Thymus (tissue), 11 donors: ENCODE results near the gene STAT3. TPM values are rescaled to one million over a fixed set of nuclear protein-coding genes. Genes with fewer than 3 reads are reported as not detected.
"Not testable (repeated sequence)": the region's sequence is repeated elsewhere in the genome, so short reads cannot be mapped to it uniquely, and the experiment has no call there.

Source experiments
- DNase-seq, 9 donors: peaks; one replicate each; pipeline ENCODE4 v3.0.0-alpha.2; 2013; ENCODE audit warnings: low spot score in 9 of 9, low read depth in 6 of 9, missing footprints in 1 of 9
- H3K27ac ChIP-seq, 2 donors: one replicate each; pipeline ENCODE4 v1.5.1; 2013; ENCODE audit warnings: control low read depth in 1 of 2, low read depth in 1 of 2, low read length in 1 of 2, mild to moderate bottlenecking in 1 of 2, moderate library complexity in 1 of 2
- H3K27me3 ChIP-seq, 2 donors: one replicate each; pipeline ENCODE4 v1.5.1; 2013; ENCODE audit warnings: low read length in 1 of 2; ENCODE audit not compliant: control insufficient read depth in 2 of 2, insufficient read depth in 1 of 2
- H3K36me3 ChIP-seq, 2 donors: one replicate each; pipeline ENCODE4 v1.5.1; 2013; ENCODE audit warnings: low read length in 1 of 2, mild to moderate bottlenecking in 1 of 2, moderate library complexity in 1 of 2; ENCODE audit not compliant: control insufficient read depth in 2 of 2, insufficient read depth in 2 of 2
- H3K4me1 ChIP-seq, 2 donors: one replicate each; pipeline ENCODE4 v1.5.1; 2013; ENCODE audit warnings: low read length in 2 of 2; ENCODE audit not compliant: control insufficient read depth in 2 of 2, insufficient read depth in 2 of 2
- H3K4me3 ChIP-seq, 2 donors: one replicate each; pipeline ENCODE4 v1.5.1; 2013; ENCODE audit warnings: low read length in 2 of 2, control low read depth in 1 of 2, mild to moderate bottlenecking in 1 of 2
- H3K9me3 ChIP-seq, 2 donors: one replicate each; pipeline ENCODE4 v1.5.1; 2013; ENCODE audit warnings: low read length in 1 of 2, mild to moderate bottlenecking in 1 of 2; ENCODE audit not compliant: control insufficient read depth in 2 of 2, insufficient read depth in 1 of 2
- WGBS: extraction: QIAGEN DNeasy Blood & Tissue Kit; methylation state at CpG from one replicate; pipeline ENCODE4 v1.1.7; 2013; 5-methylcytosine and 5-hydroxymethylcytosine counted together
- polyA plus RNA-seq: library from polyadenylated mRNA; stranded (reverse); fragments of 200-250 nt; gene quantifications from one replicate; pipeline ENCODE4 v1.2.3, GENCODE V29; 2013
- total RNA-seq: library from RNA; stranded (reverse); fragments of 120-200 nt; gene quantifications from one replicate; pipeline ENCODE4 v1.2.4, GENCODE V29; 2013
- donor health status: healthy.

Gene STAT3
- total and polyA plus RNA-seq, 2 donors, result 57.6 to 69.2 TPM

DNA sequence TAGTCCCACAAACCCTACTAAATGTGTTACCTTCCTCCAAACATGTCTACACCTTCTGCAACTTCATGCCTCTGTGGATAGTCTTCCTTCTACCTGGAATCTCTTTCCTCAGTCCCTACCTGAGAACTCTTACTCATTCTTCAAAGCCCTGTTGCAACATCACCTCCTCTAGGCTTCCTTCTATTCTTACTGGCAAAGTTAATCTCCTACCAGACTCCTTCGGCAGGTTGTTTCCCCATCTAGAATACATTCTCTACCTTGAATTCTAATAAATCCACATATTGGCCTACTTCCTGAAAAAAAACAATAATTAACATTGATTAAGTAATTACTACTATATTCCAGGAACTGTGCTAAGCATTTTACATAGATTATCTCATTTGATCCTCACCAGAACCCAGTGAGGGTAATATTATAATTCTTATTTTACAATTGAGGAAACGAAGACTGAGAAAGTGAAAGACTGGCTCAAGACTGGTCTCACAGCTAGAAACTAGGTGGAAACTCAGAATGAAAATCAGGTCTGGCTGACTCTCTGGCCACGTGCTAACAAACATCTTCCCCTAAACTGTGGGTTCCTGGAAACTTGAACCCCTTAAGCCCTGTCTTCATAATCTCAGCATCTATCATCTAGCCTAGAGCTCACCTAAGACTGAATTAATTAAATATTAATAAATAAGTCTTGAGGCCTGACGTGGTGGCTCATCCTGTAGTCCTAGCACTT, 4.6 kb upstream of the STAT3 start:
- no peaks in the 10 kb centered on the region for H3K9me3 ChIP-seq
- 96% methylated on average over 4 of the region's 4 CpGs for WGBS
- H3K36me3 ChIP-seq, result no peaks in the 10 kb centered on the region
- H3K27ac ChIP-seq, result no peak overlapping the region
- no peaks in the 10 kb centered on the region for H3K27me3 ChIP-seq
- H3K4me3 ChIP-seq, result no peak overlapping the region
- peaks cover 0 to 6% of the 10 kb centered on the region in 2 donors for H3K4me1 ChIP-seq
- DNase-seq, result no peak

DNA sequence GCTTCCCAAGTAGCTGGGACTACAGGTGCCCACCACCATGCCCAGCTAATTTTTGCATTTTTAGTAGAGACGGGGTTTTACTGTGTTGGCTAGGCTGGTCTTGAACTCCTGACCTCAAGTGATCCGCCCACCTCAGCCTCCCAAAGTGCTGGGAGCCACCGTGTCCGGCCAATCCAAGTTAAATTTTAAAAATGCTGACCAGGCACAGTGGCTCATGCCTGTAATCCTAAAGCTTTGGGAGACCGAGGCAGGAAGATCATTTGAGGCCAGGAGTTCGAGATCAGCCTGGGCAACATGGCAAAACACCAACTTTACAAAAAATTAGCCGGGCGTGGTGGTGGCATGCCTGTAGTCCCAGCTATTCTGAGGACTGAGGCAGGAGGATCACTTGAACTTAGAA, 3.2 kb upstream of the STAT3 start:
- WGBS, result 84% methylated on average over 8 of the region's 8 CpGs
- not testable (repeated sequence) for DNase-seq, H3K27me3 ChIP-seq, H3K27ac ChIP-seq, H3K36me3 ChIP-seq, H3K9me3 ChIP-seq, H3K4me3 ChIP-seq
- peaks cover 8 to 14% of the 10 kb centered on the region in 2 donors for H3K4me1 ChIP-seq

DNA sequence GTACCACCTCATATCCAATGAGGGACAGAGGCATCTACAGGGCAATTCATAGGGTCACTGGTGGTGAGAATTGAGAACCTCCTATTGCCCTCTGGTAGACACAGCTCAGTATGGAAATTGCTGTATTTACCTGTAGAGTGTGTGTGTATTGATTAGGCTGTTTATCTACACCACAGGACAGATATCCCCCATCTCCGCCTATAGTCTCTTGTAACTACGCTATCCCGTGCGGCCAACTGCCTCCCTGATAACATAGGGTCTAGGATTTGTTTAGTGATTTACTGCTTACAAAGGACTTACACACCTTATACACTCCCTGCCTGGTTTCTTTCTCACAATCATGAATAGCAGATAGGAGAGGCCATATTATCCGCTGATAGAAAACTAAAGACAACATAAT, 1.7 kb upstream of the STAT3 start:
- peaks cover 9 to 16% of the 10 kb centered on the region in 2 donors for H3K4me1 ChIP-seq
- H3K9me3 ChIP-seq, result no peaks in the 10 kb centered on the region
- WGBS, result over 99% methylated on average over 5 of the region's 5 CpGs
- no peak for DNase-seq
- no peaks in the 10 kb centered on the region for H3K36me3 ChIP-seq
- H3K4me3 ChIP-seq, result no peak overlapping the region
- H3K27me3 ChIP-seq, result no peaks in the 10 kb centered on the region
- peak overlapping the region; percentile 18 to 96 for H3K27ac ChIP-seq

DNA sequence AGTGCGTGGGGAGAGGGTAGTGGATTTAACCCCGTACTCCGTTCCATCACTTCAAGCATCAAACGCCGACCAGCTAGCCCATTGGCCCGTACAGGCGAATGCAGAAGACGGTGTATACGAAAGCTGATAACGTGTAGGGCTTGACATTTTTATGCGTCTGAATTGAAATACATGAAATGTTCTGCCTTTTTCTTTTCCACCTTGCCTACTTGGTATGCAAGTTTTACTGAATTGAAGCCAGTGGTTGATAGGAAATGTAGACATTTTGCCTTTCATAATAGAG, 834 bp upstream of the STAT3 start:
- Histone ChIP-seq H3K27me3 (no peaks in the 10 kb centered on the region), H3K27ac (peak overlapping the region; percentile 96 to 99), H3K9me3 (no peaks in the 10 kb centered on the region), H3K36me3 (no peaks in the 10 kb centered on the region), H3K4me3 (peak overlapping the region; percentile 71 to 86), H3K4me1 (peaks cover 9 to 20% of the 10 kb centered on the region in 2 donors)
- 3% methylated on average over 11 of the region's 11 CpGs for WGBS
- no peak for DNase-seq

DNA sequence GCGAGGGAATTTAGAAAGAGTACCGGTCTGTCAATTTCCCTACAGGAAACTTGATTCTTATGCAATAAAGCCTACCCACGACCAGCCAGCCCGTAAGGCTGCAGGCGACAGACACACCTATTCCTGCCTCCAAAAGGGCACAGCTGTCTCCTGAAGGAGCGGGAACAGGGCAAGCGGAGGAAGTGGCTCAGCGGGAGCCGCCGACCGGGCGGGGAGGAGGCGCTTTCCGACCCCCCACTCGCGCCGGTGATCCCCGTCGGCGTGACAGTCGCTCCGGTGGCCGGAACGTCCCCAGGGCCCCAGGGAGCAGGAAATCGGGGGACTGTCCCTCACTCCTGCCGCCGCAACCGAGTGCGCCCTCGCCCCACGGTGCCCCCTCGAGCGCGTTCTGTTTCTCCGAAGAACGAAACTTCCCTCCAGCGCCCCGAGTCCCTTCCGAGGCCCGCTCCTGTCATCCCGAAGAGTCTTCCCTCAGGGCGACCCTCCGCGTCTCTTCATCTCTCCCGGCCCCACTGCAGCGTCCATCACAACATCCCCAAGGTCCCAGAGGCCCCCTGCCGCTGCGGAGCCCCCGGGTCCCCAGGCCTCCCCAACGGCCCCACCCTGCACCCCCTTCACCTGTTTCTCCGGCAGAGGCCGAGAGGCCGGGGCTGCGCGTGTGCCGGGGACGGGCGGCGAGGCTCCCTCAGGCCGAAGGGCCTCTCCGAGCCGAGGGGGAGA, 421 bp downstream of the STAT3 start:
- Histone ChIP-seq H3K4me3 (peak overlapping the region; percentile 86), H3K4me1 (peaks cover 9 to 20% of the 10 kb centered on the region in 2 donors), H3K9me3 (no peaks in the 10 kb centered on the region), H3K27me3 (no peaks in the 10 kb centered on the region), H3K27ac (peak overlapping the region; percentile 88 to 96), H3K36me3 (peaks cover 0 to 4% of the 10 kb centered on the region in 2 donors)
- peak in 2 of 9 donors; percentile 30 to 38 for DNase-seq
- WGBS, result under 1% methylated on average over 62 of the region's 62 CpGs

DNA sequence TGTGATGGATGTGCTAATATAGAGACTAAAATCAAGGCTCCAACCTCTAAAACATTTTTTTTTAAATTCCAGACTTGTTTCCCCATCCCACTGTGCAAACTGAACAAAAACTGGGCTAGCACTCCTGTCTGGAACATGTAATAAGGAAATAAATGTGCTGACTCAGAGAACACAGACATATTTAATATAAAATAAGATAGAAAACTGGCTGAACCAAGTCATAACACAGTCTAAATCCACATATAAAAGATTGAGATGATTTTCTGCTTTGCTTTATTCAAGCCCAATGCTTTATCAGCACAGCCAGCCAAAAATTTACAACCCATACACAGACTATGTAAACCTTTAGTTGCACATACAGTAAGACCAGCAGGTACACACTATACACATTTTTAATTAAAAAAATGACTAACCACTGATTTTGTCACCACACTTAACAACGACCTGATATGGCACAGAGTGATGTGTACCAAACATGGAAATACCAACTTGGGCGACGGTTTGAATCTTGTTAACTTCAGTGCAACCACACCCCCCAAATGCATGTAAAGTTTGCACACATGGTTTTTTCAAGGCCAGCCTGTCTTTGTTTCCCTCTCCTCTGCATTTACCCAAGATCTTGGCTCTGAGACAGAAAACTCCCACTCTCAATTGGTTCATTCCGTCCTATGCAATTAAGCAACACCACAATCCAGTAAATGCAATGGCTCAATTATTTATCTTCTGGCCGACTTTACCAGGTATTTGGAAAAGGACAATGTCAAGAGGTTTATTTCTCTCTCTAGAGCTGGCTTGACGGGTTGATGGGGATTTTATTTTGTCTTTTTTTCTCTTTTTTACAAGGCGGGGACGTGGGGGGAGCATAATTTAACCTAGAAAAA, 1.2 kb downstream of the STAT3 start:
- H3K4me3 ChIP-seq, result peak overlapping the region; percentile 86
- peak overlapping the region; percentile 88 to 96 for H3K27ac ChIP-seq
- WGBS, result 7% methylated on average over 8 of the region's 8 CpGs
- H3K36me3 ChIP-seq, result peaks cover 0 to 4% of the 10 kb centered on the region in 2 donors
- H3K9me3 ChIP-seq, result no peaks in the 10 kb centered on the region
- peaks cover 9 to 20% of the 10 kb centered on the region in 2 donors for H3K4me1 ChIP-seq
- H3K27me3 ChIP-seq, result no peaks in the 10 kb centered on the region
- peak in 2 of 9 donors; percentile 21 to 55 for DNase-seq

DNA sequence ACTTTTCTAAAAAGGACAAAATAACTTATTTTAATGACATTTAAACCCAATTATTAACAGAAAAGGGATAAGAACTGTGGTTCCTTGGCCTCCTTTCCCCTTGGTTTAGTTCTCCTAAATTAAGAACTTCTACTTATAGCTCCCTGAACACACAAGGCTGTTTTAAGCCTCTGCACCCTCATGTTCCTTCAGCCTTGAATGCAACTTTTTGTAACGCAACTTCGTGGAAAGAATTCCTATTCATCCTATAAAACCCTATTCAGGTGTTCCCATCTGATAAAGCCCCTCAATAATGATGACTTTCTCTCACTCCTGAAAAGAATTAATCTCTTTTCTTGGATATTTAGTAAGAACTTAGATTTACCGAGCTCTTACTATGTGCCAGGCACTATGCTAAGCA, 6.3 kb downstream of the STAT3 start:
- 92% methylated on average over 3 of the region's 3 CpGs for WGBS
- peaks cover 0 to 4% of the 10 kb centered on the region in 2 donors for H3K36me3 ChIP-seq
- H3K9me3 ChIP-seq, result no peaks in the 10 kb centered on the region
- H3K4me3 ChIP-seq, result no peak overlapping the region
- no peaks in the 10 kb centered on the region for H3K27me3 ChIP-seq
- peaks cover 15 to 20% of the 10 kb centered on the region in 2 donors for H3K4me1 ChIP-seq
- H3K27ac ChIP-seq, result no peak overlapping the region
- DNase-seq, result no peak

DNA sequence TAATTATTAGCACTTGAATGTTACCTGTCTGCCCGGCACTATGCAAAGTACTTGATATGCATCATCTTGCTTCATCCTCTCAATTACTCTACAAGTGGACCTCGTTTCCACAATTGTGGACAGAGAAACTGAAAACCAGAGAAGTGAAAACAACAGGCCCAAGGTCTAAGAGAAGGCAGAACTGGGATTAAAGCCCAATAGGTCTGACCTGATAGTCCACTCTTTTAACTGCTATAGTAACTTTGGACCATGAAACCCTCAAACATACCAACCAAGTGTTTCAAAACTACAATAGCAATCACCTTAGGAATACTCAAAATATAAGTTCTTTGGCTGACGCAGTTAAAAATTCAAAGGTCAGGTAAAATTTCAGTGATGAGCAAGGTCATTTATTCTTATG, 7.3 kb downstream of the STAT3 start:
- Histone ChIP-seq H3K4me3 (no peak overlapping the region), H3K4me1 (peaks cover 11 to 17% of the 10 kb centered on the region in 2 donors), H3K27ac (no peak overlapping the region), H3K27me3 (no peaks in the 10 kb centered on the region), H3K9me3 (no peaks in the 10 kb centered on the region), H3K36me3 (peaks cover 0 to 4% of the 10 kb centered on the region in 2 donors)
- 94% methylated on average over 3 of the region's 3 CpGs for WGBS
- DNase-seq, result no peak
